MM.1S (cell line): ENCODE results near the gene SF3B2.
"Not testable (repeated sequence)": the region's sequence is repeated elsewhere in the genome, so short reads cannot be mapped to it uniquely, and the experiment has no call there.

Experiments used
- DNase-seq: peaks from one replicate; pipeline ENCODE4 v3.0.0-alpha.2; 2015
- H2AFZ ChIP-seq: fragments of 300-600 bp; sonication (generic); 2 replicates; pipeline ENCODE4 v1.6.0; 2016; ENCODE audit warnings: antibody characterized with exemption, low read length
- H3F3A ChIP-seq: fragments of 300-600 bp; sonication (generic); 2 replicates; pipeline ENCODE4 v1.6.1; 2016; ENCODE audit warnings: mild to moderate bottlenecking, antibody characterized with exemption, low read length, moderate library complexity, mixed read lengths; ENCODE audit not compliant: insufficient read depth
- H3K27ac ChIP-seq: fragments of 300-600 bp; sonication (generic); 2 replicates; pipeline ENCODE4 v1.5.1; 2016; ENCODE audit warnings: mild to moderate bottlenecking, low read length
- H3K27me3 ChIP-seq: fragments of 300-600 bp; sonication (generic); replicated peaks from 2 replicates; pipeline ENCODE4 v1.6.0; 2016; ENCODE audit warnings: low read length; ENCODE audit not compliant: insufficient read depth
- H3K36me3 ChIP-seq: fragments of 300-600 bp; sonication (generic); replicated peaks from 2 replicates; pipeline ENCODE4 v1.6.1; 2016; ENCODE audit warnings: mild to moderate bottlenecking, low read length, mixed read lengths; ENCODE audit not compliant: insufficient read depth
- H3K4me1 ChIP-seq: fragments of 300-600 bp; sonication (generic); 2 replicates; pipeline ENCODE4 v1.6.1; 2016; ENCODE audit warnings: low read length, mixed read lengths
- H3K4me2 ChIP-seq: fragments of 300-600 bp; sonication (generic); 2 replicates; pipeline ENCODE4 v1.6.0; 2016; ENCODE audit warnings: low read depth, low read length
- H3K4me3 ChIP-seq: fragments of 300-600 bp; sonication (generic); 2 replicates; pipeline ENCODE4 v1.5.1; 2016; ENCODE audit warnings: low read length, mixed read lengths
- H3K79me2 ChIP-seq: fragments of 300-600 bp; sonication (generic); 2 replicates; pipeline ENCODE4 v1.6.1; 2016; ENCODE audit warnings: mixed run types, low read length, mixed read lengths
- H3K9ac ChIP-seq: fragments of 300-600 bp; sonication (generic); 2 replicates; pipeline ENCODE4 v1.6.1; 2016; ENCODE audit warnings: low read length, mixed read lengths
- H3K9me2 ChIP-seq: fragments of 300-600 bp; sonication (generic); replicated peaks from 2 replicates; pipeline ENCODE4 v1.6.1; 2016; ENCODE audit warnings: mild to moderate bottlenecking, low read length, mixed read lengths; ENCODE audit not compliant: insufficient read depth
- H3K9me3 ChIP-seq: fragments of 300-600 bp; sonication (generic); replicated peaks from 2 replicates; pipeline ENCODE4 v1.6.1; 2016; ENCODE audit warnings: mild to moderate bottlenecking, low read length, mixed read lengths; ENCODE audit not compliant: insufficient read depth
- H4K20me1 ChIP-seq: fragments of 300-600 bp; sonication (generic); 2 replicates; pipeline ENCODE4 v1.6.1; 2016; ENCODE audit warnings: mild to moderate bottlenecking, low read length, moderate library complexity, mixed read lengths; ENCODE audit not compliant: insufficient read depth
- EZH2 ChIP-seq: fragments of 300-600 bp; sonication (generic); optimal IDR thresholded peaks from 2 replicates; pipeline ENCODE3; 2017; ENCODE audit warnings: low read depth, mild to moderate bottlenecking, antibody characterized with exemption, low read length, mixed read lengths
- EZH2phosphoT487 ChIP-seq: fragments of 300-600 bp; sonication (generic); IDR thresholded peaks from 2 replicates; pipeline ENCODE4 v1.6.1; 2018; ENCODE audit warnings: antibody characterized with exemption, low read length
- TF ChIP-seq, protein P1 (sequence below): fragments of 300-600 bp; sonication (generic); IDR thresholded peaks from 2 replicates; pipeline ENCODE4 v1.5.1; 2016; ENCODE audit warnings: antibody characterized with exemption, low read length, mixed read lengths

SF3B2 gene

DNA sequence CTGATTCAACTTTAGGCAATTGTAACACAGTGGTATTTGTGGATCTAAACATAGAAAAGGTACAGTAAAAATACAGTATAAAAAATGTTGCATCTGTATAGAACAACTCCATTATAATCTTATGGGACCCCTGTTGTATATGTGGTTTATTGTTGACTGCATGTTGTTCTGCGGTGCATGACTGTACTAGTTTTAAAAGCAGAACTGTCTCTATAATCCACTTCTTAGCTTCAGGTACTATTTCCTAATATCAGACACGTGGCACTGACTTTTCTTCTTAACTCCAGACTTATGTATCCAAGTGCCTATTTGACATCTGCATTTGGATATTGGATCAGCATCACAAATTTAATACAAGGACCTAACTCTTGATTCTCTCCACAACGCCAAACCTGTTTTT lies 59.0 kb downstream of the SF3B2 start:
- Histone ChIP-seq H2AFZ (no peak overlapping the region), H3K9ac (no peak overlapping the region), H4K20me1 (no peaks in the 10 kb centered on the region), H3K4me1 (peaks cover 23% of the 10 kb centered on the region), H3K4me2 (no peak overlapping the region), H3K9me3 (no peaks in the 10 kb centered on the region), H3K9me2 (no peaks in the 10 kb centered on the region), H3K36me3 (no peaks in the 10 kb centered on the region), H3K79me2 (peaks cover 14% of the 10 kb centered on the region; the same call in 1 of the 2 replicates), H3K4me3 (no peak overlapping the region), H3F3A (peaks cover 11% of the 10 kb centered on the region), H3K27me3 (no peaks in the 10 kb centered on the region), H3K27ac (no peak overlapping the region)
- TF ChIP-seq EZH2 (no peak), EZH2phosphoT487 (no peak)
- TF ChIP-seq, protein P1, sequence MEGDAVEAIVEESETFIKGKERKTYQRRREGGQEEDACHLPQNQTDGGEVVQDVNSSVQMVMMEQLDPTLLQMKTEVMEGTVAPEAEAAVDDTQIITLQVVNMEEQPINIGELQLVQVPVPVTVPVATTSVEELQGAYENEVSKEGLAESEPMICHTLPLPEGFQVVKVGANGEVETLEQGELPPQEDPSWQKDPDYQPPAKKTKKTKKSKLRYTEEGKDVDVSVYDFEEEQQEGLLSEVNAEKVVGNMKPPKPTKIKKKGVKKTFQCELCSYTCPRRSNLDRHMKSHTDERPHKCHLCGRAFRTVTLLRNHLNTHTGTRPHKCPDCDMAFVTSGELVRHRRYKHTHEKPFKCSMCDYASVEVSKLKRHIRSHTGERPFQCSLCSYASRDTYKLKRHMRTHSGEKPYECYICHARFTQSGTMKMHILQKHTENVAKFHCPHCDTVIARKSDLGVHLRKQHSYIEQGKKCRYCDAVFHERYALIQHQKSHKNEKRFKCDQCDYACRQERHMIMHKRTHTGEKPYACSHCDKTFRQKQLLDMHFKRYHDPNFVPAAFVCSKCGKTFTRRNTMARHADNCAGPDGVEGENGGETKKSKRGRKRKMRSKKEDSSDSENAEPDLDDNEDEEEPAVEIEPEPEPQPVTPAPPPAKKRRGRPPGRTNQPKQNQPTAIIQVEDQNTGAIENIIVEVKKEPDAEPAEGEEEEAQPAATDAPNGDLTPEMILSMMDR, result no peak
- no peak for DNase-seq

DNA sequence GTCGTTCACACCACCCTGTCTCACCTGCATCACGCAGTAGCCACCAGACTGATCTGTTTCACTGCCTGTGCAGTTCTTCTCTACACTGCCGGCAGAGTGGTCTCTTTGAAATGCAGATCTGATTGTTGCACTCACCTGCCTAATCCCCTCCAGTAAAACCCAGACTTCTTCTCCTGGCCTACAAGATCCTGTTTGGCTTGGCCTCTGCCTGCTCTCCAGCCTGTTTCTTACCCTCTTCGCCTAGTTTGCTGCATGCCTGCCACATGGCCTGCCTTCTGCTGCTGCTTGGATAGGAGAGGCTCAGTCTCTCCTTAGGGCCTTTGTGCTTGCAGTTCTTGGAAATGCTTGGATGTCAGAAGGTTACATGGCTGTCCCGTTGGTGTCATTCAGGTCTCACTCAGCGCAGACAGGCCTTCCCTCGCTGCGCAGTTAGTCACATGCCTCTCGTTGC lies 59.9 kb downstream of the SF3B2 start:
- H3F3A ChIP-seq, result peaks cover 12% of the 10 kb centered on the region
- H3K4me1 ChIP-seq, result peaks cover 28% of the 10 kb centered on the region
- H3K27ac ChIP-seq, result no peak overlapping the region

DNA sequence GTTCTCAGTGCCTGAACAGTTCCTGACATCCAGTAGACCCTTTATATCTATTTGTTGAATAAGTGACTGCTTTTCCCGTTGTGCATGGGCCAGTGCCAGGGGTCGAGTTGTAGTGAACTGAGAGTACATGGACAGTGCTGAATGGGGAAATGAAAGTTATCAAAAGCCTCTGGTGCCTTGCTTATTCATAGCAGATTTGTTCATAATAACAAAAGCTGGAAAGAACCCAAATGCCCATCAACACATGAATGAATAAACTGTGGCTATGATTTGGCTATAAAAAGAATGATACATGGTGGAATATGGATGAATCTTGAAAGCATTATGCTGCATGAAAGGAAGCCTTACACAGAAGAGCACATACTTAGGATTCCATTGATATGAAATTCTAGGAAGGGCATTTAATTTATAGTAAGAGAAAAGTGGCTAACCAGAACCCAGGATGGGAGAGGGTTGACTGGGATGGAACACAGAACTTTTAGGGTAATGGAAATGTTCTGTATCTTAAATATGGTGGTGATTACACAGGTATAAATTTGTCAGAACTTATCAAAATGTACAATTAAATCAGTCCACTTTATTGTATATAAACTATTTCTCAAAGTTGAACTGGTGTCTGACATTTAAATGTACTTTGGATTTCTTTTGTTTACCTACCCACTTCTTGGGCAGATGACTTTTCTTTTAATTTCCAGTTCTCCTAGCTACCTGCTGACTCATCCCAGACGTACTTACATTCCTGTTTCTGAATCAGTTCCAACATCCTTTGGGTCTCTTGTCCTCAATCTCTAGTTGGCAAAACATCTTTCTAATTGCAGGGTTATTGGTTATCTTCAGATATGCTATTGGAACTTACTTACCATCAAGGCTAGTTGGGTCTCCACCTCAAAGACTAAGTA lies 60.7 kb downstream of the SF3B2 start:
- no peak overlapping the region for H2AFZ ChIP-seq
- no peak overlapping the region for H3K4me3 ChIP-seq
- peaks cover 18% of the 10 kb centered on the region for H3K79me2 ChIP-seq
- H3K4me2 ChIP-seq, result peak overlapping the region; percentile 1; the same call in 1 of the 2 replicates
- H3K4me1 ChIP-seq, result peaks cover 28% of the 10 kb centered on the region
- H3K27ac ChIP-seq, result no peak overlapping the region
- H3K27me3 ChIP-seq, result no peaks in the 10 kb centered on the region
- TF ChIP-seq, protein P1, result no peak
- TF ChIP-seq EZH2 (no peak), EZH2phosphoT487 (no peak)
- H3K9ac ChIP-seq, result no peak overlapping the region
- H3K9me2 ChIP-seq, result no peaks in the 10 kb centered on the region
- no peak for DNase-seq
- H3K9me3 ChIP-seq, result no peaks in the 10 kb centered on the region
- H3K36me3 ChIP-seq, result no peaks in the 10 kb centered on the region
- peaks cover 12% of the 10 kb centered on the region for H3F3A ChIP-seq
- H4K20me1 ChIP-seq, result no peaks in the 10 kb centered on the region

More for the DNA sequence above, 59.9 kb downstream of the SF3B2 start:
- H3K9ac ChIP-seq, result no peak overlapping the region
- H3K4me3 ChIP-seq, result no peak overlapping the region
- DNase-seq, result no peak
- no peaks in the 10 kb centered on the region for H3K9me3 ChIP-seq
- no peaks in the 10 kb centered on the region for H3K36me3 ChIP-seq
- TF ChIP-seq EZH2phosphoT487, result no peak
- TF ChIP-seq EZH2, result no peak
- TF ChIP-seq, protein P1, result no peak
- no peaks in the 10 kb centered on the region for H3K9me2 ChIP-seq
- no peak overlapping the region for H2AFZ ChIP-seq
- no peak overlapping the region for H3K4me2 ChIP-seq
- peaks cover 18% of the 10 kb centered on the region for H3K79me2 ChIP-seq
- H4K20me1 ChIP-seq, result no peaks in the 10 kb centered on the region
- H3K27me3 ChIP-seq, result no peaks in the 10 kb centered on the region

DNA sequence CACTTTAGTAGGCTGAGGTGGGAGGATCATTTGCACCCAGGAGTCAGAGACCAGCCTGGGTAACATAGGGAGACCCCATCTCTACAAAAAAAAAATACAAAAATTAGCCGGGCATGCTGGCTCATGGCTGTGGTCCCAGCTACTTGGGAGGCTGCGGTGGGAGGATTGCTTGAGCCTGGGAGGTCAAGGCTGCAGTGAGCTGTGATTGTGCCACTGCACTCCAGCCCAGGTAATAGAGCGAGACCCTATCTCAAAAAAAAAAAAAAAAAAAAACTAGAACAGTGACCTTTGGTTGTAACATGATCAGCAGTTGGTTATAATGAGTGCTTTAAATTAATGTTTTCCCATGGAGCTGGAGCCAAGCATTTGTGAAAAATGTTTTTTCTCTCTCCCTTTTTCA lies 62.8 kb downstream of the SF3B2 start:
- Histone ChIP-seq H3K4me2 (peak overlapping the region; percentile 60), H3K4me3 (peak overlapping the region; percentile 16; the same call in 1 of the 2 replicates), H3K4me1 (peaks cover 28% of the 10 kb centered on the region), H3K27ac (peak overlapping the region; percentile 35; the same call in 1 of the 2 replicates), H3K79me2 (peaks cover 18% of the 10 kb centered on the region), H3F3A (peaks cover 12% of the 10 kb centered on the region)
- not testable (repeated sequence) for H4K20me1 ChIP-seq, H3K36me3 ChIP-seq, DNase-seq, H3K9ac ChIP-seq, H3K9me3 ChIP-seq, H3K27me3 ChIP-seq, H3K9me2 ChIP-seq, H2AFZ ChIP-seq
